HG03460 (cell line): Measurements from ENCODE around the gene CDH20.

ENCODE experiments used
- ATAC-seq: cut with Tn5 transposase; IDR thresholded peaks from one replicate; pipeline ENCODE4 v1.9.1; 2021; ENCODE audit not compliant: unreplicated experiment

Gene CDH20

GRCh38 chr18:61333271-61333745 is at the start of gene CDH20:
Gene CDH20, plus strand, starts transcription at chr18:61333430.
- no peak for ATAC-seq

GRCh38 chr18:61284039-61284438 is 49.2 kb upstream of the CDH20 start:
- ATAC-seq, result no peak

GRCh38 chr18:61285777-61286176 is 47.5 kb upstream of the CDH20 start:
- ATAC-seq, result no peak

GRCh38 chr18:61286867-61287266 is 46.4 kb upstream of the CDH20 start:
- no peak for ATAC-seq

- ATAC-seq, result no peak
Observed at GRCh38 chr18:61290616-61291015, 42.6 kb upstream of the CDH20 start.

- ATAC-seq, result no peak
Observed at GRCh38 chr18:61292280-61293035, 40.8 kb upstream of the CDH20 start.

- no peak for ATAC-seq
Observed at GRCh38 chr18:61295153-61295552, 38.1 kb upstream of the CDH20 start.

- ATAC-seq, result no peak
Observed at GRCh38 chr18:61308004-61308403, 25.2 kb upstream of the CDH20 start.

- ATAC-seq, result no peak
Observed at GRCh38 chr18:61308795-61309393, 24.3 kb upstream of the CDH20 start.

- peak; percentile 93 for ATAC-seq
Observed at GRCh38 chr18:61322265-61322873, 10.9 kb upstream of the CDH20 start.

GRCh38 chr18:61323951-61324350 is 9.3 kb upstream of the CDH20 start:
- ATAC-seq, result no peak

GRCh38 chr18:61326407-61326806 is 6.8 kb upstream of the CDH20 start:
- no peak for ATAC-seq

- ATAC-seq, result no peak
Observed at GRCh38 chr18:61329398-61329797, 3.8 kb upstream of the CDH20 start.

- no peak for ATAC-seq
Observed at GRCh38 chr18:61331051-61331450, 2.2 kb upstream of the CDH20 start.

GRCh38 chr18:61333746-61334490 is 688 bp downstream of the CDH20 start:
- ATAC-seq, result no peak

GRCh38 chr18:61334491-61334850 is 1.2 kb downstream of the CDH20 start:
- no peak for ATAC-seq

- no peak for ATAC-seq
Observed at GRCh38 chr18:61334951-61335683, 1.9 kb downstream of the CDH20 start.

GRCh38 chr18:61335684-61336555 is 2.7 kb downstream of the CDH20 start:
- ATAC-seq, result no peak

- no peak for ATAC-seq
Observed at GRCh38 chr18:61336766-61337165, 3.5 kb downstream of the CDH20 start.

- ATAC-seq, result no peak
Observed at GRCh38 chr18:61337527-61337926, 4.3 kb downstream of the CDH20 start.
